ENCODE results near the gene DOCK4.

DNA sequence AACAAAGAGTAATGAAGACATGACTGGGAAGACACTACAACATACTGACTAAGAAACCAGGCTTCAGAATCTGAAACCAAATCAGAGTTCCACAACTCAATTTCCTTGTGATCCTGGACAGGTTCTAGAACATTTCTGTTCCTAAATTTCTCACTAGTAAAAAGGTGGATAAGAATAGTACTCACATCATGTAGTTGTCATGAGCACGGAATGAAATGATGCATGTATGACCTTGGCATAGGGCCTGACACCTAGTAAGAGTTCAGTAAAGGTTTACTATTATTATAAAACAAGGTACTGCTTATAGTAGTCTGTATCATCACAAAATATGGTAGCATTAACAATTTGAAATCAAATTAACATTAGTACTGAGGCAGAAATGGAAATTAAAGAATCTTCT, 19.9 kb downstream of the DOCK4 start:
- TF ChIP-seq TAF1 (IDR thresholded peaks at IDR 0.05; ENCODE audit: low read depth) (no peak), EP300 (IDR thresholded peaks at IDR 0.05; ENCODE audit: borderline replicate concordance) (no peak), NFIC (IDR thresholded peaks at IDR 0.05) (no peak), CEBPB (IDR thresholded peaks at IDR 0.05) (no peak), YY1 (IDR thresholded peaks at IDR 0.05; ENCODE audit: low read depth) (no peak), FOXM1 (IDR thresholded peaks at IDR 0.05; ENCODE audit: borderline replicate concordance, low read depth) (no peak), EGR1 (IDR thresholded peaks at IDR 0.05) (no peak), RAD21 (IDR thresholded peaks at IDR 0.05; ENCODE audit: low read depth) (no peak), TCF12 (IDR thresholded peaks at IDR 0.05; ENCODE audit: low read depth) (no peak), TEAD4 (IDR thresholded peaks at IDR 0.05) (no peak)
- TF ChIP-seq, protein P1, sequence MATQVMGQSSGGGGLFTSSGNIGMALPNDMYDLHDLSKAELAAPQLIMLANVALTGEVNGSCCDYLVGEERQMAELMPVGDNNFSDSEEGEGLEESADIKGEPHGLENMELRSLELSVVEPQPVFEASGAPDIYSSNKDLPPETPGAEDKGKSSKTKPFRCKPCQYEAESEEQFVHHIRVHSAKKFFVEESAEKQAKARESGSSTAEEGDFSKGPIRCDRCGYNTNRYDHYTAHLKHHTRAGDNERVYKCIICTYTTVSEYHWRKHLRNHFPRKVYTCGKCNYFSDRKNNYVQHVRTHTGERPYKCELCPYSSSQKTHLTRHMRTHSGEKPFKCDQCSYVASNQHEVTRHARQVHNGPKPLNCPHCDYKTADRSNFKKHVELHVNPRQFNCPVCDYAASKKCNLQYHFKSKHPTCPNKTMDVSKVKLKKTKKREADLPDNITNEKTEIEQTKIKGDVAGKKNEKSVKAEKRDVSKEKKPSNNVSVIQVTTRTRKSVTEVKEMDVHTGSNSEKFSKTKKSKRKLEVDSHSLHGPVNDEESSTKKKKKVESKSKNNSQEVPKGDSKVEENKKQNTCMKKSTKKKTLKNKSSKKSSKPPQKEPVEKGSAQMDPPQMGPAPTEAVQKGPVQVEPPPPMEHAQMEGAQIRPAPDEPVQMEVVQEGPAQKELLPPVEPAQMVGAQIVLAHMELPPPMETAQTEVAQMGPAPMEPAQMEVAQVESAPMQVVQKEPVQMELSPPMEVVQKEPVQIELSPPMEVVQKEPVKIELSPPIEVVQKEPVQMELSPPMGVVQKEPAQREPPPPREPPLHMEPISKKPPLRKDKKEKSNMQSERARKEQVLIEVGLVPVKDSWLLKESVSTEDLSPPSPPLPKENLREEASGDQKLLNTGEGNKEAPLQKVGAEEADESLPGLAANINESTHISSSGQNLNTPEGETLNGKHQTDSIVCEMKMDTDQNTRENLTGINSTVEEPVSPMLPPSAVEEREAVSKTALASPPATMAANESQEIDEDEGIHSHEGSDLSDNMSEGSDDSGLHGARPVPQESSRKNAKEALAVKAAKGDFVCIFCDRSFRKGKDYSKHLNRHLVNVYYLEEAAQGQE (IDR thresholded peaks at IDR 0.05; ENCODE audit: low read depth), result no peak
- TF ChIP-seq, protein P2, sequence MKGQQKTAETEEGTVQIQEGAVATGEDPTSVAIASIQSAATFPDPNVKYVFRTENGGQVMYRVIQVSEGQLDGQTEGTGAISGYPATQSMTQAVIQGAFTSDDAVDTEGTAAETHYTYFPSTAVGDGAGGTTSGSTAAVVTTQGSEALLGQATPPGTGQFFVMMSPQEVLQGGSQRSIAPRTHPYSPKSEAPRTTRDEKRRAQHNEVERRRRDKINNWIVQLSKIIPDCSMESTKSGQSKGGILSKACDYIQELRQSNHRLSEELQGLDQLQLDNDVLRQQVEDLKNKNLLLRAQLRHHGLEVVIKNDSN (IDR thresholded peaks at IDR 0.05), result no peak
- TF ChIP-seq, protein P3, sequence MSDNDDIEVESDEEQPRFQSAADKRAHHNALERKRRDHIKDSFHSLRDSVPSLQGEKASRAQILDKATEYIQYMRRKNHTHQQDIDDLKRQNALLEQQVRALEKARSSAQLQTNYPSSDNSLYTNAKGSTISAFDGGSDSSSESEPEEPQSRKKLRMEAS (IDR thresholded peaks at IDR 0.05), result no peak
